Activated CD8-positive, alpha-beta memory T cell treated with anti-CD3 and anti-CD28 coated beads, Interleukin-2, amount 50 U/mL, for 4 hours (primary cell): Measurements from ENCODE around the gene RNMT.
A peak's percentile ranks its signal among the peaks of the same experiment; 100 is the strongest.
"Not testable (repeated sequence)": the region's sequence is repeated elsewhere in the genome, so short reads cannot be mapped to it uniquely, and the experiment has no call there.

Experiments
- DNase-seq: peaks from one replicate; pipeline ENCODE4 v3.0.0-alpha.2; 2020

Gene RNMT

GRCh38 chr18:13745696-13746095, 19.2 kb downstream of the RNMT start:
- DNase-seq, result no peak

GRCh38 chr18:13746633-13747032, 20.2 kb downstream of the RNMT start:
- no peak for DNase-seq

- DNase-seq, result not testable (repeated sequence)
Observed at GRCh38 chr18:13751599-13751998, 25.1 kb downstream of the RNMT start.

- no peak for DNase-seq
Observed at GRCh38 chr18:13756261-13756660, 29.8 kb downstream of the RNMT start.

- DNase-seq, result no peak
Observed at GRCh38 chr18:13756671-13757070, 30.2 kb downstream of the RNMT start.

- no peak for DNase-seq
Observed at GRCh38 chr18:13758622-13759021, 32.1 kb downstream of the RNMT start.

GRCh38 chr18:13760047-13760446, 33.6 kb downstream of the RNMT start:
- DNase-seq, result no peak

- DNase-seq, result no peak
Observed at GRCh38 chr18:13762690-13763439, 36.4 kb downstream of the RNMT start.

- no peak for DNase-seq
Observed at GRCh38 chr18:13775058-13775457, 48.6 kb downstream of the RNMT start.

- no peak for DNase-seq
Observed at GRCh38 chr18:13791181-13791580, 64.7 kb downstream of the RNMT start.

- no peak for DNase-seq
Observed at GRCh38 chr18:13793819-13794218, 67.3 kb downstream of the RNMT start.

GRCh38 chr18:13796515-13796914, 70.0 kb downstream of the RNMT start:
- no peak for DNase-seq

GRCh38 chr18:13797157-13797611, 70.7 kb downstream of the RNMT start:
- no peak for DNase-seq

- DNase-seq, result no peak
Observed at GRCh38 chr18:13799396-13799795, 72.9 kb downstream of the RNMT start.

GRCh38 chr18:13800505-13801259, 74.2 kb downstream of the RNMT start:
- DNase-seq, result peak; percentile 38

- DNase-seq, result no peak
Observed at GRCh38 chr18:13801260-13801601, 74.8 kb downstream of the RNMT start.

- DNase-seq, result no peak
Observed at GRCh38 chr18:13804305-13804704, 77.8 kb downstream of the RNMT start.

- DNase-seq, result no peak
Observed at GRCh38 chr18:13808294-13809042, 82.0 kb downstream of the RNMT start.

- no peak for DNase-seq
Observed at GRCh38 chr18:13809043-13809430, 82.6 kb downstream of the RNMT start.

- DNase-seq, result no peak
Observed at GRCh38 chr18:13809531-13810255, 83.2 kb downstream of the RNMT start.

- no peak for DNase-seq
Observed at GRCh38 chr18:13810950-13811485, 84.5 kb downstream of the RNMT start.

GRCh38 chr18:13811993-13812392, 85.5 kb downstream of the RNMT start:
- no peak for DNase-seq
